ENCODE results near the gene SLC27A4.

Gene SLC27A4

GRCh38 chr9:128361986-128362646, 21.8 kb downstream of the SLC27A4 start:
- TF ChIP-seq CTCF (IDR thresholded peaks at IDR 0.05; ENCODE audit: low read depth, low read length, missing control alignments) = peak; percentile 83
- DNase-seq (ENCODE audit: extremely low read depth, low read depth) = peak; percentile 53
- peak overlapping the region; percentile 20 for H3K4me3 ChIP-seq (replicated peaks; ENCODE audit: low read depth, low read length)

GRCh38 chr9:128362774-128363173, 22.4 kb downstream of the SLC27A4 start:
- H3K4me3 ChIP-seq (replicated peaks; ENCODE audit: low read depth, low read length) = no peak overlapping the region
- TF ChIP-seq CTCF (IDR thresholded peaks at IDR 0.05; ENCODE audit: low read depth, low read length, missing control alignments) = no peak
- DNase-seq (ENCODE audit: extremely low read depth, low read depth) = no peak

- no peak for TF ChIP-seq CTCF (IDR thresholded peaks at IDR 0.05; ENCODE audit: low read depth, low read length, missing control alignments)
- DNase-seq (ENCODE audit: extremely low read depth, low read depth) = no peak
- no peak overlapping the region for H3K4me3 ChIP-seq (replicated peaks; ENCODE audit: low read depth, low read length)
Observed at GRCh38 chr9:128365525-128365924, 25.2 kb downstream of the SLC27A4 start.

GRCh38 chr9:128369024-128369706, 28.8 kb downstream of the SLC27A4 start:
- no peak for DNase-seq (ENCODE audit: extremely low read depth, low read depth)
- no peak for TF ChIP-seq CTCF (IDR thresholded peaks at IDR 0.05; ENCODE audit: low read depth, low read length, missing control alignments)
- no peak overlapping the region for H3K4me3 ChIP-seq (replicated peaks; ENCODE audit: low read depth, low read length)

- H3K4me3 ChIP-seq (replicated peaks; ENCODE audit: low read depth, low read length) = peak overlapping the region; percentile 99
- no peak for TF ChIP-seq CTCF (IDR thresholded peaks at IDR 0.05; ENCODE audit: low read depth, low read length, missing control alignments)
- DNase-seq (ENCODE audit: extremely low read depth, low read depth) = no peak
Observed at GRCh38 chr9:128370367-128370751, 30.0 kb downstream of the SLC27A4 start.

- peak; percentile 69 for DNase-seq (ENCODE audit: extremely low read depth, low read depth)
- no peak for TF ChIP-seq CTCF (IDR thresholded peaks at IDR 0.05; ENCODE audit: low read depth, low read length, missing control alignments)
- H3K4me3 ChIP-seq (replicated peaks; ENCODE audit: low read depth, low read length) = peak within 1 kb of the TSS; percentile 99
Observed at GRCh38 chr9:128370752-128371629, 30.7 kb downstream of the SLC27A4 start, which contains the start of gene URM1. URM1 (plus strand) TSS chr9:128371374; CDS start chr9:128371381, 7 bp downstream.
